ENCODE measurements around the gene NAA10.

Gene NAA10

GRCh38 chrX:153921511-153922446, 13.1 kb downstream of the NAA10 start:
- in situ Hi-C loops (cut with HindIII; ENCODE audit: low pct_ligation_motif_present, low pct_unique_long_range_greater_than_20kb, low sequenced_read_pairs): no loop called here

DNA sequence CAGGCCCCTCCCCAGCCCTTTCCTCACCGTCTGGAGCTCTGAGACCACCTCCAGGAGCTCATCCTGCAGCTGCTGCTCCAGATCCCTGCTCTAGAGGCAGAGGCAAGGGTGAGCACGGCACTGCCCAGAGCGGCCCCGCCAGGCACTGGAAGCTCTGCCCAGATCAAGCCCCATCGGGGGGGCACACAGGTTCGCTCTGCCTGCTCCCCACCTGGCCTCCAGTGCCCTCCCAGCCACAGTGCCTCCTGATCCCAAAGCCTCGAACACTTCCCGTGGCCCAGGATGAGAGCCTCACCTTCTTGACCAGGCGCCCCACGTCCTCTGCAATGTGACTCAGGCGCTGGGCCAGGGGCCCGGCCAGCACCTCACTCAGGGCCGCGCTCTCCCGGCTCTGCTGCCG, 13.8 kb downstream of the NAA10 start:
- in situ Hi-C loops (cut with HindIII; ENCODE audit: low pct_ligation_motif_present, low pct_unique_long_range_greater_than_20kb, low sequenced_read_pairs): no loop called here
- no peak for DNase-seq

More at GRCh38 chrX:153921511-153922446, 13.1 kb downstream of the NAA10 start:
- DNase-seq: no peak

DNA sequence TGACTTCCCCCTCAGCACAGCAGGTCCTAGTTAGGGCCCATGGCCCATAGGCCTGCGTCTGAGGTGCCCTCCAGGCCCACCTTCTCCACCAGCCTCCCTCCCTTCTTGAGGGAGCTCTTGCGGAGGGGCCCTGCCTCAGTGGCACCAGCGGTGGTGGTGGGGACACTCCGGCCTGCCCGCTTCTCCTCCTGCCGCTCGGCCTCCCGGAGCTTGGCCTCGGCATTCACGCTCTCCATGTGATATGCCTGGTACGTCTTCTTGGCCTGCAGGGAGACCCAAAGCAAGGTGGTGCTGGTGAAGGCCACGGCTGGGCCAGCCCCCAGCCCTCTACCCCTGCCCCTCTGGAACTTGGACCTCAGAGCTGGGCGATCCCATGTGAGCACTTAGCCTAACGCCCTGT, 14.3 kb downstream of the NAA10 start:
- no peak for DNase-seq
- in situ Hi-C loops (cut with HindIII; ENCODE audit: low pct_ligation_motif_present, low pct_unique_long_range_greater_than_20kb, low sequenced_read_pairs): no loop called here

DNA sequence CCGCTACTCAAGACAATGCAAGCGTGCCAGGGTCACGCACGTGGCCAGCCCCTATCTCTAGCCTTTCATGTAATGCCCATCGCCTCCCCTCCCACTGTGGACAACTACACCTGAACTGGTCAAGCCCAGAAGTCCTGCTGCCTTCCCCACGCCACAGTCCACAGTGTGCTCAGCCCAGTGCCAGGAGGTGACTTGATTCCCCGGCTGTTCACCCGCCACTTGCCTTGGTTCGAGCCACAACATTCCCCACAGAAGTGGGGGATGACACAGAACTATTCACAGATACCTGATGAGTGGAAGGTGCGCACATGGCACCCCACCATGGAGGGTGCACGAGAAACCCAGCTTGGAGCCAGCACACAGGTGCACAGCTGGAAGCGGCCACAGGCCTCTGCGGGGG, 15.6 kb downstream of the NAA10 start:
- in situ Hi-C loops (cut with HindIII; ENCODE audit: low pct_ligation_motif_present, low pct_unique_long_range_greater_than_20kb, low sequenced_read_pairs): no loop called here
- no peak for DNase-seq

DNA sequence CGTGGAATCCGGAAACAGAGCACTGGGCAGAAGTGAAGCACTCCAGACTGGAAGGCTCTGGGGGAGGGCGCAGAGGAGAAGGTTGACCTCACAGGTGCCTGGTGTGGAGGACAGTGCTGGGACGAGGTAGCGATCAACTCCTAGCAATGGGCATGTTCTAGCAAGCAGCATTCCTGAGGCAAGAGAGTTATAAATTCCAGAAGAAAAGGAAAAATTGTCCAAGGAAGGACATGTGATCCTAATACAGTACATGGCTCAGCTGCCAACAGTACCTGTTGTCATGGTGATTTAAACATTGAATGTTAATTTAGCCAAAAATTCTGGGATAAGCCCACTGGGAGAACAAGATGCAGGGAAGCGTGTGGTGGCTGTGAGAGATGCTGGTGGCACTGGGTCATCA, 17.0 kb downstream of the NAA10 start:
- DNase-seq: no peak
- in situ Hi-C loops (cut with HindIII; ENCODE audit: low pct_ligation_motif_present, low pct_unique_long_range_greater_than_20kb, low sequenced_read_pairs): no loop called here

GRCh38 chrX:153913701-153914100, 21.1 kb downstream of the NAA10 start:
- no peak for DNase-seq
- in situ Hi-C loops (cut with HindIII; ENCODE audit: low pct_ligation_motif_present, low pct_unique_long_range_greater_than_20kb, low sequenced_read_pairs): no loop called here

DNA sequence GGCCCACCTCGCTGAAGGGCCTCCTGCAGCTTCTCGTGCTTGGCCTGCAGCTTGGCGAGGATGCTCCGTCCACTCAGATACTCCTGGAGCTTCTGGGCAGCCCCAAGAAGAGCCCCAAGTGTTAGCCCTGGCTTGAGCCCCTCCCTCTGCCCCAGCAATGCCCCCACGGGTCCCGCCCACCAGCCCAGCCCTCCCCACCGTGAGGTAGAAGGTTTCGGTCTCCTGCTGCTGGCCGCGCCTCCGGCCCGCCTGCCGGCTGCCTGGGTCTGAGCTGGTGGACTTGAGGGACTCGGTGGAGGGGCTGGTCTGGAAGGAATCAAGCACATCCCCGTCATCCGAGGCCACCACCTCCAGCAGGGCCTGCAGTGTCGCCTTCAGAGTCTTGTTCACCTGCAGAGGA, 21.6 kb downstream of the NAA10 start:
- DNase-seq: no peak
- in situ Hi-C loops (cut with HindIII; ENCODE audit: low pct_ligation_motif_present, low pct_unique_long_range_greater_than_20kb, low sequenced_read_pairs): no loop called here

DNA sequence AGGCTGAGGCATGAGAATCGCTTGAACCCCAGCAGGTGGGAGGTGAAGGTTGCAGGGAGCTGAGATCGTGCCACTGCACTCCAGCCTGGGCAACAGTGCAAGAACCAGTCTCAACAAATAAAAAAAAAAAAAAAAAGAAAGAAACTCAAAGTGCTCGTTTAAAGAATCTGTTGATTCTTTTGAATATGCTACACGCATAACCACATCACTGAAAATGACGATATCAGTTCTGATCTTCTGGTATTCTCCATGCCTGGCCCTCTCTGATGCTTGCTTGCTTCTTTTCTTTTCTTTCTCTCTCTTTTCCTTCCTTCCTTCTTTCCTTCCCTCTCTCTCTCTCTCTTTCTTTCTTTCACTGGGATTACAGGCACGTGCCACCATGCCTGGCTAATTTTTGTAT, 23.0 kb downstream of the NAA10 start:
- no peak for DNase-seq
- in situ Hi-C loops (cut with HindIII; ENCODE audit: low pct_ligation_motif_present, low pct_unique_long_range_greater_than_20kb, low sequenced_read_pairs): no loop called here

- DNase-seq: no peak
- in situ Hi-C loops (cut with HindIII; ENCODE audit: low pct_ligation_motif_present, low pct_unique_long_range_greater_than_20kb, low sequenced_read_pairs): no loop called here
Observed at GRCh38 chrX:153910446-153910845, 24.4 kb downstream of the NAA10 start.

- in situ Hi-C loops (cut with HindIII; ENCODE audit: low pct_ligation_motif_present, low pct_unique_long_range_greater_than_20kb, low sequenced_read_pairs): no loop called here
- DNase-seq: no peak
Observed at GRCh38 chrX:153909980-153910360, 24.9 kb downstream of the NAA10 start.

DNA sequence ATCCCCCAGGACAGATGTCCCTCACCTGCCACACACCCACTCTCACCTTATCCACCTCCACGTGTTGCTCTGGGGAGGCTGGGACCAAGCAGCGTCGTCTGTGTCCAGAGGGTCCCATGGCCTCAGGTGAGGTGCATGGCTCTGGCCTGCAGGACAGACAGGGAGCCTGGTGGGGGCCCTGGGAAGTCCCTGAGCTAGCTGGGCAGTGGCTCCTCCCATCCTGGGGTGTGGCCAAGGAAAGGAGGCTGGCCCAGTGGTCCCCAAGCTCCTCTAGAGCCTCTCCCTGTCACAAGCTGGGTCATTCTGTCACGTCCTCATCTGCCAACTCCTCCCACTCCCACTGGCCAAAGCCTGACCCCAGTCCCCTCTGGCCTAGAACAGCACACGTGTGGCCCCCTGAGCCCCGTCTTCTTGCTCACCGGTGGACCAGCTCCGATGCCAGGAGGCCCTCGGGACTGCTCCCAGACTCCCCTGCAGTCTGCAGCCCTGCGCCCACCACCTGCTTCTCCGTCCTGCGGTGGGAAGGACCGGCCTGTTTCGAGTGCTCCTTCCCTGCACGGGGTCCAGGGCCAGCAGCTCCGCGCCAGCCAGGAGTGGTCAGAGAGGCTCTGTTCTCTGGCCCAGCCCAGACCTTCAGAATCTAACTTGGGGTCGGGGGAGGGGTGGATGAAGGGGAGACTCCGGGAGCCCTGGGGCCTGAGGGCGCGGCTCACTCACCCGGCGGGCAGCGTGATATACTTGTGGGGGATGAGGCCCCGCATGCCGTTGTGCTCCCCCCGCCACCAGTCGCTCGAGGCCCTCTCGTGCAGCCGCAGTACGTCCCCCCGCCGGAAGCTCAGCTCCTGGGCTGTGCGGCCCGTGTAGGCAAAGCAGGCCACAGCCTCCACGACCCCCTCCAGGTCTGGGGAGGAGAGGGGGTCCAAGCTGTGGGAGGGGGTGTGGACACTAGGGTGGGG, 25.5 kb downstream of the NAA10 start:
- no peak for DNase-seq
- in situ Hi-C loops (cut with HindIII; ENCODE audit: low pct_ligation_motif_present, low pct_unique_long_range_greater_than_20kb, low sequenced_read_pairs): no loop called here

- in situ Hi-C loops (cut with HindIII; ENCODE audit: low pct_ligation_motif_present, low pct_unique_long_range_greater_than_20kb, low sequenced_read_pairs): no loop called here
- no peak for DNase-seq
Observed at GRCh38 chrX:153908219-153908860, 26.5 kb downstream of the NAA10 start.

GRCh38 chrX:153907456-153907855, 27.4 kb downstream of the NAA10 start:
- no peak for DNase-seq
- in situ Hi-C loops (cut with HindIII; ENCODE audit: low pct_ligation_motif_present, low pct_unique_long_range_greater_than_20kb, low sequenced_read_pairs): no loop called here

GRCh38 chrX:153906126-153906917, 28.5 kb downstream of the NAA10 start:
- in situ Hi-C loops (cut with HindIII; ENCODE audit: low pct_ligation_motif_present, low pct_unique_long_range_greater_than_20kb, low sequenced_read_pairs): no loop called here
- DNase-seq: no peak

DNA sequence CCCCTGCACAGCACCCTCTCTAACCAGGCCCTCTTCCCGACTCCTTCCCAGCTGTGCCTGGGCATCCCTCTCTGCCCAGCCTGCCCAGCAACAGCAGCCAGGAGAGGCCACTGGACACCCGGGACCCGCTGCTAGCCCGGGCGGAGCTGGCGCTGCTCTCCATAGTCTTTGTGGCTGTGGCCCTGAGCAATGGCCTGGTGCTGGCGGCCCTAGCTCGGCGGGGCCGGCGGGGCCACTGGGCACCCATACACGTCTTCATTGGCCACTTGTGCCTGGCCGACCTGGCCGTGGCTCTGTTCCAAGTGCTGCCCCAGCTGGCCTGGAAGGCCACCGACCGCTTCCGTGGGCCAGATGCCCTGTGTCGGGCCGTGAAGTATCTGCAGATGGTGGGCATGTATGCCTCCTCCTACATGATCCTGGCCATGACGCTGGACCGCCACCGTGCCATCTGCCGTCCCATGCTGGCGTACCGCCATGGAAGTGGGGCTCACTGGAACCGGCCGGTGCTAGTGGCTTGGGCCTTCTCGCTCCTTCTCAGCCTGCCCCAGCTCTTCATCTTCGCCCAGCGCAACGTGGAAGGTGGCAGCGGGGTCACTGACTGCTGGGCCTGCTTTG, 29.2 kb downstream of the NAA10 start:
- in situ Hi-C loops (cut with HindIII; ENCODE audit: low pct_ligation_motif_present, low pct_unique_long_range_greater_than_20kb, low sequenced_read_pairs): no loop called here
- no peak for DNase-seq

GRCh38 chrX:153903991-153904957, 30.6 kb downstream of the NAA10 start, which contains the start of gene AVPR2:
Gene AVPR2 (plus strand): TSS chrX:153904673. CDS start chrX:153905146, 473 bp downstream.
- in situ Hi-C loops (cut with HindIII; ENCODE audit: low pct_ligation_motif_present, low pct_unique_long_range_greater_than_20kb, low sequenced_read_pairs): no loop called here
- no peak for DNase-seq

All from ACHN (cell line).